Calu3 (cell line): ENCODE results near the gene MILR1. TPM values are rescaled to one million over a fixed set of nuclear protein-coding genes. Genes with fewer than 3 reads are reported as not detected.

ENCODE experiments used
- BruUV-seq: library from RNA; stranded (reverse); fragments of 400-500 nt; replicated peaks from 2 replicates; lab custom pipeline; 2021; lab: Mats Ljungman, UMichigan
- CTCF ChIA-PET: fragments of 300-600 bp; sonication (Branson Sonifier 250); formaldehyde crosslinking; loops from one replicate; lab custom pipeline; 2022; ENCODE audit warnings: antibody characterized with exemption; lab: Charles Lee
- DNase-seq: peaks from one replicate; pipeline ENCODE4 v3.0.0; 2022
- H3K27ac Mint-ChIP-seq: one replicate; pipeline ENCODE4 v1.8.0; 2022; ENCODE audit warnings: mixed read lengths; ENCODE audit not compliant: unreplicated experiment
- H3K27me3 Mint-ChIP-seq: one replicate; pipeline ENCODE4 v1.8.0; 2022; ENCODE audit warnings: mixed read lengths; ENCODE audit not compliant: unreplicated experiment
- H3K36me3 Mint-ChIP-seq: one replicate; pipeline ENCODE4 v1.8.0; 2022; ENCODE audit warnings: mild to moderate bottlenecking, moderate library complexity, mixed read lengths; ENCODE audit not compliant: insufficient read depth, unreplicated experiment
- H3K4me1 Mint-ChIP-seq: one replicate; pipeline ENCODE4 v1.8.0; 2022; ENCODE audit warnings: mild to moderate bottlenecking, low read depth, mixed read lengths; ENCODE audit not compliant: unreplicated experiment
- H3K4me3 Mint-ChIP-seq: one replicate; pipeline ENCODE4 v1.8.0; 2022; ENCODE audit warnings: mild to moderate bottlenecking, low read depth, moderate library complexity, mixed read lengths; ENCODE audit not compliant: unreplicated experiment
- H3K9me3 Mint-ChIP-seq: one replicate; pipeline ENCODE4 v1.8.0; 2022; ENCODE audit warnings: low read depth, mixed read lengths; ENCODE audit not compliant: unreplicated experiment
- intact Hi-C: fragments of 100-400 bp; cut with micrococcal nuclease; formaldehyde crosslinking; loops from one replicate; pipeline ENCODE4 v1.10.0; 2022; ENCODE audit not compliant: unreplicated experiment
- total RNA-seq: library from RNA; stranded (reverse); gene quantifications from 2 replicates; pipeline ENCODE4 v1.2.3, GENCODE V29; 2022
- TF ChIP-seq, protein P1 (sequence below): fragments of 200-600 bp; IDR thresholded peaks from one replicate; pipeline ENCODE4 v1.8.0; 2022; ENCODE audit warnings: antibody characterized with exemption; ENCODE audit not compliant: unreplicated experiment

The MILR1 gene
- total RNA-seq, 1 experiment from 2014 or later, result 7.6 TPM

DNA sequence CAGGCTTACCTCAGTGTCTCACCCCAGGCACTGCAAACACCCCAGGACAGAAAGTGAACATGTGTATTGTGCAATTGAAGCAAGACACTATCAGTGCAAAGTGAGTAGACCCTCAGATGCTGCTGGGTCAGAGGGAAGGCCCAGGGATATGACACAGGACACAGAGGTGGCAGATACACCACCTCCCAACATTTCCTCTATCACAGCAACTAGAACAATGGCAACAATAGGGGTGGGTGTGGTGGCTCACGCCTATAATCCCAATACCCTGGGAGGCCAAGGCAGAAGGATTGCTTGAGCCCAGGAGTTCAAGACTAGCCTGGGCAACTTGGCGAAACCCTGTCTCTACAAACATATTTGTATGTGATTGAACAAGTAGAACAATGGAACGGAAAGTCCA, 22.5 kb downstream of the MILR1 start:
- TF ChIP-seq, protein P1, sequence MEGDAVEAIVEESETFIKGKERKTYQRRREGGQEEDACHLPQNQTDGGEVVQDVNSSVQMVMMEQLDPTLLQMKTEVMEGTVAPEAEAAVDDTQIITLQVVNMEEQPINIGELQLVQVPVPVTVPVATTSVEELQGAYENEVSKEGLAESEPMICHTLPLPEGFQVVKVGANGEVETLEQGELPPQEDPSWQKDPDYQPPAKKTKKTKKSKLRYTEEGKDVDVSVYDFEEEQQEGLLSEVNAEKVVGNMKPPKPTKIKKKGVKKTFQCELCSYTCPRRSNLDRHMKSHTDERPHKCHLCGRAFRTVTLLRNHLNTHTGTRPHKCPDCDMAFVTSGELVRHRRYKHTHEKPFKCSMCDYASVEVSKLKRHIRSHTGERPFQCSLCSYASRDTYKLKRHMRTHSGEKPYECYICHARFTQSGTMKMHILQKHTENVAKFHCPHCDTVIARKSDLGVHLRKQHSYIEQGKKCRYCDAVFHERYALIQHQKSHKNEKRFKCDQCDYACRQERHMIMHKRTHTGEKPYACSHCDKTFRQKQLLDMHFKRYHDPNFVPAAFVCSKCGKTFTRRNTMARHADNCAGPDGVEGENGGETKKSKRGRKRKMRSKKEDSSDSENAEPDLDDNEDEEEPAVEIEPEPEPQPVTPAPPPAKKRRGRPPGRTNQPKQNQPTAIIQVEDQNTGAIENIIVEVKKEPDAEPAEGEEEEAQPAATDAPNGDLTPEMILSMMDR, result no peak
- no peak overlapping the region for H3K27ac Mint-ChIP-seq
- H3K4me3 Mint-ChIP-seq, result no peak overlapping the region
- BruUV-seq, result no TSS peak
- no peaks in the 10 kb centered on the region for H3K27me3 Mint-ChIP-seq
- no peaks in the 10 kb centered on the region for H3K9me3 Mint-ChIP-seq
- intact Hi-C loops, result no loop called here
- CTCF ChIA-PET, result no interaction called here
- DNase-seq, result no peak
- peaks cover 9% of the 10 kb centered on the region for H3K4me1 Mint-ChIP-seq
- H3K36me3 Mint-ChIP-seq, result no peaks in the 10 kb centered on the region

DNA sequence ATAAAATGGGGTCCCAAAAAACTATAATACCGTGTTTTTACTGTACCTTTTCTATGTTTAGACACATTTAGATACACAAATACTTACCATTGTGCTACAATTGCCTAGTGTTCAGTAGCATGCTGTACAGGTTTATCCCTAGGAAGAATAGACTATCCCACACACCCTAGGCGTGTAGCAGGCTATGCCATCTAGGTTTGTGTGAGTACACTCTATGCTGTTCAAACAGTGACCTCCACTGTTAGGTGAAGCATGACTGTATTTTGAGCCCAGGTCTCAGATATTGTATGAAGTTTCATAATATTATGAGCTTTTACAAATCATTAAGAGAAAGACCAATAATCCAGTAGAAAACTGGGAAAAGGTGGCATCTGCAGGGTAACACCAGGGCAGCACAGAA, 23.6 kb downstream of the MILR1 start:
- no peaks in the 10 kb centered on the region for H3K27me3 Mint-ChIP-seq
- no TSS peak for BruUV-seq
- TF ChIP-seq, protein P1, result no peak
- CTCF ChIA-PET, result interaction anchor here (0.7 kb wide), 1 partner anchor 12 kb away, joined by 3 read pairs; no protein-coding TSS in a partner anchor
- no peaks in the 10 kb centered on the region for H3K4me1 Mint-ChIP-seq
- H3K36me3 Mint-ChIP-seq, result no peaks in the 10 kb centered on the region
- no peak overlapping the region for H3K27ac Mint-ChIP-seq
- intact Hi-C loops, result no loop called here
- no peak for DNase-seq
- no peak overlapping the region for H3K4me3 Mint-ChIP-seq
- no peaks in the 10 kb centered on the region for H3K9me3 Mint-ChIP-seq

DNA sequence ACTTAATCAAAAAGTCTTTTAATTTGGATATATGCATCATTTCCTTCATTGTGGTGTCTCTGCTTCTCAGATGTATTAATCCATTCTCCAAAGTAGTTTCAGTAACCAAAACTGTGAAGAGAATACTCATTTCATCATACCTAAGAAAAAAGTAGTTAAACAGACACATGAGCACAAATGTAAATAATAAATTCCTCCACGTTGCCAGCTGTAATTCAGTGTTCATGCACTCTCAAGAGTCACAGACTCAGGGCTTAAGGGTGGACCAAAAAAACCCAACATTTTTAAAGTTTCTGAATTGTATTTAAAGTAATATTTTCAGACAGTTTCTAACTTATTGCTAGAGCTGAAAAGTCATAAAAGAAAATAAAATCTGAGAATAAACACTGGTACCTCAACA, 28.9 kb downstream of the MILR1 start:
- DNase-seq, result no peak
- no peaks in the 10 kb centered on the region for H3K27me3 Mint-ChIP-seq

GRCh38 chr17:64480951-64481350, 32.0 kb downstream of the MILR1 start:
- DNase-seq, result no peak
- Mint-ChIP-seq H3K9me3 (no peaks in the 10 kb centered on the region), H3K4me1 (no peaks in the 10 kb centered on the region), H3K36me3 (peaks cover 13% of the 10 kb centered on the region), H3K27ac (no peak overlapping the region), H3K27me3 (no peaks in the 10 kb centered on the region), H3K4me3 (no peak overlapping the region)
- intact Hi-C loops, result no loop called here
- CTCF ChIA-PET, result no interaction called here
- no TSS peak for BruUV-seq
- TF ChIP-seq, protein P1, result no peak

More for the DNA sequence above, 28.9 kb downstream of the MILR1 start:
- Mint-ChIP-seq H3K4me1 (no peaks in the 10 kb centered on the region), H3K9me3 (no peaks in the 10 kb centered on the region), H3K27ac (no peak overlapping the region), H3K4me3 (no peak overlapping the region), H3K36me3 (no peaks in the 10 kb centered on the region)
- BruUV-seq, result no TSS peak
- CTCF ChIA-PET, result interaction anchor here (0.6 kb wide), 1 partner anchor 170 kb away, joined by 3 read pairs; no protein-coding TSS in a partner anchor
- TF ChIP-seq, protein P1, result no peak
- intact Hi-C loops, result no loop called here
